NCI-H2196 treated with DMSO at 0.1 percent for 48 hours (cell line): ENCODE results near the gene CA5A.
"Not testable (repeated sequence)": the region's sequence is repeated elsewhere in the genome, so short reads cannot be mapped to it uniquely, and the experiment has no call there.

Source experiments
- DNase-seq: peaks from one replicate; lab custom pipeline; 2025; ENCODE audit not compliant: unreplicated experiment; lab: John Stamatoyannopoulos, UW

The CA5A gene

GRCh38 chr16:87936375-87937230 is at the start of gene CA5A:
Gene CA5A (minus strand): TSS chr16:87936529. CDS start chr16:87936450, 79 bp downstream.
- DNase-seq, result no peak

- not testable (repeated sequence) for DNase-seq
Measured at GRCh38 chr16:87985493-87985892, 49.2 kb upstream of the CA5A start.

- no peak for DNase-seq
Measured at GRCh38 chr16:87984632-87985267, 48.4 kb upstream of the CA5A start.

- DNase-seq, result not testable (repeated sequence)
Measured at GRCh38 chr16:87984180-87984579, 47.9 kb upstream of the CA5A start.

- not testable (repeated sequence) for DNase-seq
Measured at GRCh38 chr16:87983737-87984097, 47.4 kb upstream of the CA5A start.

GRCh38 chr16:87983072-87983736 is 46.9 kb upstream of the CA5A start:
- DNase-seq, result not testable (repeated sequence)

GRCh38 chr16:87982581-87983041 is 46.3 kb upstream of the CA5A start:
- DNase-seq, result no peak

- not testable (repeated sequence) for DNase-seq
Measured at GRCh38 chr16:87981376-87981775, 45.0 kb upstream of the CA5A start.

- not testable (repeated sequence) for DNase-seq
Measured at GRCh38 chr16:87979911-87980630, 43.7 kb upstream of the CA5A start.

GRCh38 chr16:87979352-87979751 is 43.0 kb upstream of the CA5A start:
- DNase-seq, result peak; percentile 7

GRCh38 chr16:87978127-87978526 is 41.8 kb upstream of the CA5A start:
- DNase-seq, result no peak

GRCh38 chr16:87976665-87977064 is 40.3 kb upstream of the CA5A start:
- no peak for DNase-seq

GRCh38 chr16:87974178-87974577 is 37.8 kb upstream of the CA5A start:
- no peak for DNase-seq

GRCh38 chr16:87973717-87974116 is 37.4 kb upstream of the CA5A start:
- DNase-seq, result no peak

GRCh38 chr16:87971933-87972332 is 35.6 kb upstream of the CA5A start:
- DNase-seq, result no peak

GRCh38 chr16:87970186-87970585 is 33.9 kb upstream of the CA5A start:
- DNase-seq, result no peak

GRCh38 chr16:87968541-87968940 is 32.2 kb upstream of the CA5A start:
- DNase-seq, result no peak

- no peak for DNase-seq
Measured at GRCh38 chr16:87966685-87967185, 30.4 kb upstream of the CA5A start.

- no peak for DNase-seq
Measured at GRCh38 chr16:87966064-87966645, 29.8 kb upstream of the CA5A start.

GRCh38 chr16:87965417-87965816 is 29.1 kb upstream of the CA5A start:
- no peak for DNase-seq
